Psoas muscle (tissue), 8 donors: ENCODE data around the gene SAP30BP. TPM values are rescaled to one million over a fixed set of nuclear protein-coding genes. Genes with fewer than 3 reads are reported as not detected.
"Not testable (repeated sequence)": the region's sequence is repeated elsewhere in the genome, so short reads cannot be mapped to it uniquely, and the experiment has no call there.

ENCODE experiments used
- ATAC-seq, 4 donors: fragments of 200-7000 bp; cut with Tn5 transposase; one replicate each; pipeline ENCODE4 v1.9.1; 2020; ENCODE audit warnings: moderate library complexity in 3 of 4, mild to moderate bottlenecking in 2 of 4
- DNase-seq, 2 donors: peaks; one replicate each; pipeline ENCODE4 v3.0.0-alpha.2; 2020
- H3K27ac ChIP-seq: fragments of 200-600 bp; one replicate; pipeline ENCODE4 v1.8.0; 2022
- H3K27me3 ChIP-seq, 3 donors: fragments of 200-600 bp in 1 of 3; one replicate each; pipeline versions ENCODE4 v1.6.1 to v1.8.0; 2013 to 2022; ENCODE audit warnings: low read length in 2 of 3, mild to moderate bottlenecking in 2 of 3, moderate library complexity in 1 of 3; ENCODE audit not compliant: insufficient read depth in 3 of 3
- H3K36me3 ChIP-seq, 2 donors: fragments of 200-600 bp in 1 of 2; one replicate each; pipeline versions ENCODE4 v1.6.1 to v1.8.0; 2013 to 2022; ENCODE audit warnings: low read depth in 1 of 2, mild to moderate bottlenecking in 1 of 2, moderate library complexity in 1 of 2; ENCODE audit not compliant: insufficient read depth in 1 of 2
- H3K4me1 ChIP-seq: fragments of 200-600 bp; one replicate; pipeline ENCODE4 v1.8.0; 2022
- H3K4me3 ChIP-seq: fragments of 200-600 bp; one replicate; pipeline ENCODE4 v1.8.0; 2022; ENCODE audit warnings: mild to moderate bottlenecking
- H3K9me3 ChIP-seq: fragments of 200-600 bp; one replicate; pipeline ENCODE4 v1.8.0; 2022
- CTCF ChIP-seq: fragments of 200-600 bp; IDR thresholded peaks from one replicate; pipeline ENCODE4 v1.8.0; 2022; ENCODE audit warnings: antibody characterized with exemption
- WGBS, 3 donors: extraction: QIAGEN DNeasy Blood & Tissue Kit; methylation state at CpG; one replicate each; pipeline versions ENCODE4 v1.1.6 to v1.1.7; 2013; 5-methylcytosine and 5-hydroxymethylcytosine counted together
- intact Hi-C, 2 donors: fragments of 100-400 bp; cut with DNase I; formaldehyde crosslinking; loops; one replicate each; pipeline versions ENCODE4 v1.11.0 to v1.14.2; 2022
- polyA plus RNA-seq, 3 donors: library from polyadenylated mRNA; stranded (reverse); fragments of 200-250 nt; gene quantifications; one replicate each; pipeline ENCODE4 v1.2.3, GENCODE V29; 2013
- total RNA-seq, 4 donors: library from RNA; stranded (reverse); fragmentation: NEBNext Ultra II Directional in 2 of 4; extraction: Animal tissue kit (Norgen Biotek cat#: 25700) in 2 of 4; gene quantifications; one replicate each; pipeline versions ENCODE4 v1.2.1 to v1.2.4, GENCODE V29; 2021 to 2023
- donor health status: healthy with polysubstance abuse.
- donor health status: DM: no; HTN: no; CAD: no; lungs with moderate emphysema.
- donor health status: Bipolar disorder and iron deficiency.
- donor health status: healthy.
- donor health status: DM: yes; HTN: yes; CAD: no.
- donor health status: DM: no; HTN: no; CAD: no.
- donor health status: DM: no; HTN: no; CAD: no.
- donor health status: DM: yes; HTN: yes; CAD: no.

The SAP30BP gene
- total and polyA plus RNA-seq, 7 donors: 40.9 to 123 (median 68.5) TPM

GRCh38 chr17:75637551-75637950 is 29.6 kb upstream of the SAP30BP start:
- no peak overlapping the region for H3K27ac ChIP-seq

GRCh38 chr17:75638039-75638438 is 29.1 kb upstream of the SAP30BP start:
- H3K36me3 ChIP-seq, H3K9me3 ChIP-seq, H3K27me3 ChIP-seq, H3K27ac ChIP-seq, H3K4me3 ChIP-seq, intact Hi-C loops, ATAC-seq: not testable (repeated sequence)
- peak in 1 of 2 donors; percentile 28 for DNase-seq
- H3K4me1 ChIP-seq: peaks cover 39% of the 10 kb centered on the region
- 94 to 100% (median 96%) methylated on average over 12 of the region's 12 CpGs for WGBS, 3 donors

More at GRCh38 chr17:75637551-75637950, 29.6 kb upstream of the SAP30BP start:
- intact Hi-C loops: no loop called here
- no peaks in the 10 kb centered on the region for H3K27me3 ChIP-seq
- no peaks in the 10 kb centered on the region for H3K9me3 ChIP-seq
- H3K4me1 ChIP-seq: peaks cover 43% of the 10 kb centered on the region
- H3K36me3 ChIP-seq: no peaks in the 10 kb centered on the region
- 91 to 94% (median 92%) methylated on average over 6 to 7 of the region's 7 CpGs for WGBS, 3 donors
- DNase-seq (peak in 1 of 2 donors; percentile 11), ATAC-seq (no peak)
- H3K4me3 ChIP-seq: no peak overlapping the region
- no peak for TF ChIP-seq CTCF

GRCh38 chr17:75638893-75639292 is 28.2 kb upstream of the SAP30BP start:
- H3K27me3 ChIP-seq: no peaks in the 10 kb centered on the region
- H3K4me3 ChIP-seq: no peak overlapping the region
- intact Hi-C loops: no loop called here
- ATAC-seq (no peak), DNase-seq (peak in 1 of 2 donors; percentile 46)
- TF ChIP-seq CTCF: no peak
- H3K36me3 ChIP-seq: no peaks in the 10 kb centered on the region
- peaks cover 30% of the 10 kb centered on the region for H3K4me1 ChIP-seq
- WGBS, 3 donors: 73 to 74% (median 73%) methylated on average over 12 to 13 of the region's 13 CpGs
- H3K27ac ChIP-seq: no peak overlapping the region
- no peaks in the 10 kb centered on the region for H3K9me3 ChIP-seq

GRCh38 chr17:75639327-75639726 is 27.8 kb upstream of the SAP30BP start:
- DNase-seq (peak in 1 of 2 donors; percentile 12), ATAC-seq (no peak)
- Histone ChIP-seq H3K36me3 (no peaks in the 10 kb centered on the region), H3K4me3 (no peak overlapping the region), H3K27ac (no peak overlapping the region), H3K9me3 (no peaks in the 10 kb centered on the region), H3K27me3 (no peaks in the 10 kb centered on the region), H3K4me1 (peaks cover 26% of the 10 kb centered on the region)
- no peak for TF ChIP-seq CTCF
- intact Hi-C loops: no loop called here
- 93 to 97% (median 94%) methylated on average over 3 of the region's 3 CpGs for WGBS, 3 donors

GRCh38 chr17:75639771-75640555 is 27.2 kb upstream of the SAP30BP start:
- peak in 1 of 2 donors; percentile 47 for DNase-seq
- no peaks in the 10 kb centered on the region for H3K9me3 ChIP-seq
- H3K27me3 ChIP-seq: no peaks in the 10 kb centered on the region
- WGBS, 3 donors: 91 to 95% (median 92%) methylated on average over 30 of the region's 30 CpGs
- intact Hi-C loops: no loop called here
- H3K36me3 ChIP-seq: peaks cover 0 to 2% of the 10 kb centered on the region in 2 donors
- H3K27ac ChIP-seq: no peak overlapping the region
- H3K4me1 ChIP-seq: peaks cover 19% of the 10 kb centered on the region
- TF ChIP-seq CTCF: no peak
- H3K4me3 ChIP-seq: no peak overlapping the region
- ATAC-seq: no peak
